Measurements from ENCODE around the gene FMNL3.
"Not testable (repeated sequence)": the region's sequence is repeated elsewhere in the genome, so short reads cannot be mapped to it uniquely, and the experiment has no call there.

Gene FMNL3

DNA sequence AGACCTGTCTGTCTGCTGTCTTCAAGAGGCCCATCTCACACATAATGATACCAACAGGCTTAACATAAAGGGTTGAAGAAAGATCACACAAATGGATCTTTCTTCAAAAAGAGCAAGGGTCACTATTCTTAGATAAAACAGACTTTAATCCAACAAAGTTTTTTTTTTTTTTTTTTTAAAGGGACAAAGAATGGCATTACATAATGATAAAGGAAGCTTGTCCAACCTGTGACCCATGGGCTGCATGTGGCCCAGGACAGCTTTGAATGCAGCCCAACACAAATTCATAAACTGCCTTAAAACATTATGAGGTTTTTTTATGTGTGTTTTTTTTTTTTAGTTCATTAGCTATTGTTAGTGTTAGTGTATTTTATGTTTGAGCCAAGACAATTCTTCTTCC is 95.0 kb downstream of the FMNL3 start:
- no peak for DNase-seq (ENCODE audit: low read depth)
- H3K4me3 ChIP-seq (ENCODE audit: low read length) = no peak overlapping the region
- no peak for TF ChIP-seq CTCF (IDR thresholded peaks at IDR 0.05; ENCODE audit: insufficient read depth, low read depth, low read length, missing control alignments)

GRCh38 chr12:49610785-49611184 is 96.4 kb downstream of the FMNL3 start:
- not testable (repeated sequence) for H3K4me3 ChIP-seq (ENCODE audit: low read length); DNase-seq (ENCODE audit: low read depth)

- no peak overlapping the region for H3K4me3 ChIP-seq (ENCODE audit: low read length)
- DNase-seq (ENCODE audit: low read depth) = peak; percentile 52
- TF ChIP-seq CTCF (IDR thresholded peaks at IDR 0.05; ENCODE audit: insufficient read depth, low read depth, low read length, missing control alignments) = no peak
These were observed 97.4 kb downstream of the FMNL3 start for GRCh38 chr12:49609875-49610154.

DNA sequence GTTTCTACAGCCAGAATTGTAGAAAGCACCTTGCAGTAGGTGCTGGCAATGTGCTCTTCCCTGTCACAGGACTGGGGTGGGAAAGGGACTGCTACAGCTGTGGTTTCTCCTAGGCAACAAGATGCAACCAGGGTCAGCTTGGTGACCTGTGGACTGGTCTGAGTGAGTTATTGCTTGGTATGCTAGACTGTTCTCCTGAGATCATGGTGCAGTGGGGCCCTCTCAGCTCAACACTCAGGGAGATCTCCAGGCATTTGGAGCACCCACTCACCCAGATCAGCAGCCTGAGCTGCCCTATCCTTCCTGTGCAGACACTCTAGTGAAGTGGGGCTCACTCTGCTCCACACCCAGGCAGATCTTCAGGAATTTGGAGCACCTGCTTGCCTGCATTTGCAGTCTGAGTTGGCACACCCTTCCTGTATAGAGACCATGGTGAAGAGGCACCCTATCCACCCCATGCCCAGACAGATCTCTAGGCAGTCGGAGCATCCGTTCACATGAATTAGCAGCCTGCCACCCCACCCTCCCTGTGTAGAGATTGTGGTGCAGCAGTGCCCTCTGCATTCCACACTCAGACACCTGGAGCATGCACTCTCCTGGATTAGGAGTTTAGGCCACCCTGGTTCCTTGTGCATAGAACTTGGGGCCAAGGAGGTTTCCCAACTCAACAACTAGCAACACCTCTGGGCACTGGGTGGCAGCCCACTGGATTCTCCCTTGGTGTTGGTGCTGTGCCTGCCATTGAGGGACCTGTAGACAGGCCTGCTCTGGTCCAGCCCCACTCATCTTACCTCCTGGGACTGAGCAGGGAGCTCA is 97.9 kb downstream of the FMNL3 start:
- no peak for TF ChIP-seq CTCF (IDR thresholded peaks at IDR 0.05; ENCODE audit: insufficient read depth, low read depth, low read length, missing control alignments)
- H3K4me3 ChIP-seq (ENCODE audit: low read length) = no peak overlapping the region
- no peak for DNase-seq (ENCODE audit: low read depth)

DNA sequence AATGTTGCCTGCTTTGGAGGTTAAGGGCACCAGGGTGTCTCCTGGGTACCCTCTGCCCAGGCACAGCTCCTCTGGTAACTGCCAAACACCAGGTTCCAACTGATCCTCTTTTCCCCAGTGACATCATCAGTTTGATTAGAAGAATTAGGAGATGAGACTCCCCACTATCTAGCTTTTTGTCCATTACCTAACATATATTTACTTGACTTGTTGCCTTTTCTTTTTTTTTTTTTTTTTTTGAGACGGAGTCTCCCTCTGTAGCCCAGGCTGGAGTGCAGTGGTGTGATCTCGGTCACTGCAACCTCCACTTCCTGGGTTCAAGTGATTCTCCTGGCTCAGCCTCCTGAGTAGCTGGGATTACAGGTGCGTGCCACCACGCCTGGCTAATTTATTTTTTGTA is 101.7 kb downstream of the FMNL3 start, which contains the start of gene FAM186B:
TSS of gene FAM186B (minus strand) at position 101 of the 400 bp plus-strand sequence. CDS start 162 bp downstream, outside the sequence.
- H3K4me3 ChIP-seq (ENCODE audit: low read length); DNase-seq (ENCODE audit: low read depth): not testable (repeated sequence)

DNA sequence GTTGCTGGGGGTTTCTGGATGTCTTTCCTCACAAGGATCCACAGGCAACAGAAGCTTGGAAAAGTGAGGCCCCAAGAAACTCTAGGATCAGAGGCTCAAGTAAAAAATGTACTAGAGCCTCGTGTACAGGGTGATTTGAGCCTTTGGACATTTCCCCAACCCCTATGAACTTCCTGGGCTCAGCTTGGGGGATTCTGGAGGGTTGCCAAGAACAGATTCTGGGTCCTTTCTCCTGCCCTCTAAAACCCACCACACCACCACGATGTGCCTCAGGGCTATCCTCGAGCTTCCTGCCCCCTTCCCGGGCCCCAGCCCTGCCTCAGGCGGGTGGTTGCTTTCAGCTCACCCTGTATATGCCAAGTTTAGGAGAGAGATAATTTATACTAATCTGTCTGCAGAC is 102.3 kb downstream of the FMNL3 start:
- no peak for TF ChIP-seq CTCF (IDR thresholded peaks at IDR 0.05; ENCODE audit: insufficient read depth, low read depth, low read length, missing control alignments)
- no peak overlapping the region for H3K4me3 ChIP-seq (ENCODE audit: low read length)
- DNase-seq (ENCODE audit: low read depth) = no peak

DNA sequence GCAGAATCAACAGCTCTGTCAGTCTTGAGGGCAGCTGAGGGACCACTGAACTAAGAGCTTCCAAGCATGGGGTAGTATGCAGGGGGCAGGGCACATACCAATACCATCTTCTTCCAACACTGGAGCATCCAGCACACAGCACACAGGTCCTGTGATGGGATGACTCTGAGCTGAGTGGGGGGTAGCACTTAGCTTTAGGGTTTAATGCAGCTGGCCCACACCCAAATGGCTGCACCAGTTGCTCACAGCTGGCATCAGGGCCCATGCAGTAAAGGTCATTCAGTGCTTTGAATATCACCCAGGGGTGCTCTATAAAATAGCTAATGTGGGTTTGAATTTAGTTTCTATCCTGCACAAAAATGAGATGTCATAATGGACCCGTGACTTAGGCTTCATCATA is 103.5 kb downstream of the FMNL3 start:
- TF ChIP-seq CTCF (IDR thresholded peaks at IDR 0.05; ENCODE audit: insufficient read depth, low read depth, low read length, missing control alignments) = no peak
- DNase-seq (ENCODE audit: low read depth) = no peak
- H3K4me3 ChIP-seq (ENCODE audit: low read length) = no peak overlapping the region

- no peak for TF ChIP-seq CTCF (IDR thresholded peaks at IDR 0.05; ENCODE audit: insufficient read depth, low read depth, low read length, missing control alignments)
- H3K4me3 ChIP-seq (ENCODE audit: low read length) = no peak overlapping the region
- no peak for DNase-seq (ENCODE audit: low read depth)
These were observed 107.2 kb downstream of the FMNL3 start for GRCh38 chr12:49599961-49600360.

Data from epithelial cell of esophagus (primary cell).